G401.6 (cell line): Measurements from ENCODE around the gene WBP1.
"Not testable (repeated sequence)": the region's sequence is repeated elsewhere in the genome, so short reads cannot be mapped to it uniquely, and the experiment has no call there.

Source experiments
- FAIRE-seq: peaks from 2 replicates; lab custom pipeline; 2012; peaks lifted over from hg19 to GRCh38; lab: Jason Lieb, UNC

The WBP1 gene

DNA sequence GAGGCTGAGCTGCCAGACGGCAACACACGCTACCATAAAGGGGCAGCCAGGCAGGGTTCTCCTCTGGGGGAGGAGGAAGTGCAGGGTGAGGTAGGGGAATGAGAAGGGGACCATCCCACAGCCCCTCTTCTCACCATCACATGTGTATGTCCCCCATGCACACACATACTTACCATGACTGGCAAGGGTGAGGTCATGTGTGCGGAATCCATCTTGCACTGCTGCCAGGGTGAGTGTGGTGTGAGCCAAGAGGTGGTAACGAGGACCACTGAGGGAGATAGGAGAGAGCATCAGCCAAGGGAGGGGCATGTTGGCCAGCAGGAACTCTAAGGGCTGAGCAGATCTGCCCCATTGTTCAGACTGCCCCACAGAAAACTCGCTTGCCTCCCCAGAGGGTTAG, 29.6 kb upstream of the WBP1 start:
- FAIRE-seq: no peak

GRCh38 chr2:74429487-74430451, 28.5 kb upstream of the WBP1 start:
- FAIRE-seq: no peak

- no peak for FAIRE-seq
Measured at GRCh38 chr2:74430502-74430901, 27.7 kb upstream of the WBP1 start.

GRCh38 chr2:74436111-74436805, 22.0 kb upstream of the WBP1 start:
- FAIRE-seq: no peak

DNA sequence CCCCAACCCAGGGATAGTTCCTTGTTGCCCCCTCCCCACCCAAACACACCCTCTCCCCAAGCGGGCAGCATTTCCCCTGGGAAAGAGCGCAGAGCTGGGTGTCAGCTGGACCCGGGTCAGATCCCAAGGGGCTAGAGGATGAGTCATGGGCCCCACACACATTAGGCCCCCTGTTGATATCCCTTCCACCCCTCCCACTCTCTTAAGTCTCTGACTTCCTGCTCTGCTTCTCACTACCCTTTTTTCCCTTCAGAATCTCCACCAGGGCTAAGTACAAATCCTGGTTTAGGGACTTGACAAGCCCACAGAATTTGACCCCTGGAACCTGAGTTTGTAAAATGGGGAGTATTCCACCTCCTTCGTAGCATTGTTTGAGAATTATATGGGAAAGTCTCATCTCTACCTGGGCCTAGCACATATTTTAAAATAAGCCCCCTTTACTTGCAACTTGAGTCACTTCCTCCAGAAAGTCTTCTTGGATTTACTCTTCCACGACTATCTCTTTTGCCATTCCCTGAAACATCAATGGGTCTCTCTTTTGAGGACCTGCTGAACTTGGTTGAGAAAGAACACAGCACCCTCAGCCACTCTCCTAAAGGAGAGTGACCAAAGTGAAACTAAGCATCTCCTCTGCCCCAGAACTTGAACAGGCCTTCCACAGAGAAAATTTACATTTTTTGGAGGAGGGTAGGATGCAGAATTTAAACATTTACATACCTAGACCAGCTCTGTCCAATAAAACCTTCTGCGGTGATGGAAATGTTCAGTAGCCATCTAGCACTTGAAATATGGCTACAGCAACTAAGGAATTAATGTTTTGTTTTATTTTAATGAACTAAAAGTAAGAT, 21.2 kb upstream of the WBP1 start:
- no peak for FAIRE-seq

GRCh38 chr2:74438248-74438647, 20.0 kb upstream of the WBP1 start:
- no peak for FAIRE-seq

DNA sequence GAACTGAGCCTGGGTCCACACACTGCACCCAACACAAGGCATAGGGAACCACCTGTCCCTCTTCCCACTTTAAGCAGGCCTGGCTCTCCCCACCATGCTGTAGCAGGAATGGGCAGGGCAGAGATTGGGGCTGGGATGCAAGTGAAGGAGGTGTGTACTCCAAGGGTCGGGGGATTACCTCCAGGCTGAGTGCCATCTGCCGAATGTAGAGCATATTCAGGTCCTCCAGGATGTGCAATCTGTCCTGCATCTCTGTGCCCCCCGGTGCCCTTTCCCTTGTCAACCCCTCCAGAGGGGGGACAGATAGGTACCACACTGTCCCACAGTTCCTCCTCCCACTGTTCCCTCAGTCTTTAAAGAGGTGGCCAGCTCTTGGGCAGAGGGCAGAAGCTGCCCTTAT, 18.9 kb upstream of the WBP1 start:
- FAIRE-seq: no peak

DNA sequence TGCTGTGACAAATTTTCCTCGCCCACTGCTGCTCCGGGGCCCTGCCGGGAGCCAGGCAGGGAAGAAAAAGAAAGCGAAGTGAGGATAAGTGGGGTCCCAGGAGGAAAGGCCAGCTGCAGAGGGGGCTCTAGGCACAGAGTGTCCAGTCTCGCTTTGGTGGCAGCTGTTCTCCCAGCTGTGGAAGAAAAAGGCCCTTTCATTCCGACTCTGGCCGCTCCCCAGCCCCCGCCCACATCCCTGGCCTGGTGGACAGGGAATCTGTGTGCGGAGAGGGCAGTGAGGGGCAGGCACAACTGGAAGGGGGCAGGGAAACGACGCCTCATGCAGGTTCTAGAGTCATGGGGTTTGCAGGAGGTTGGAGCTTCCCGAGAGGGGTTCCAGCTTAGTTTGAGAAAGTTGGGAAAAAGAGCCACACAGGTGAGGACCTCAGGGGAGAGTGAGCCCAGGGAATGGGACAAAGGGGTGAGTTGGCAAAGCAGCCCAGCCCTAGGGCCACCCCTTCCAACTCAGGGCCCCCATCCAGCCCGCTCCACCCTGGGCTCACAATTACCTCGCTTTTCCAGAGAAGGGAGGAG, 18.3 kb upstream of the WBP1 start:
- no peak for FAIRE-seq

DNA sequence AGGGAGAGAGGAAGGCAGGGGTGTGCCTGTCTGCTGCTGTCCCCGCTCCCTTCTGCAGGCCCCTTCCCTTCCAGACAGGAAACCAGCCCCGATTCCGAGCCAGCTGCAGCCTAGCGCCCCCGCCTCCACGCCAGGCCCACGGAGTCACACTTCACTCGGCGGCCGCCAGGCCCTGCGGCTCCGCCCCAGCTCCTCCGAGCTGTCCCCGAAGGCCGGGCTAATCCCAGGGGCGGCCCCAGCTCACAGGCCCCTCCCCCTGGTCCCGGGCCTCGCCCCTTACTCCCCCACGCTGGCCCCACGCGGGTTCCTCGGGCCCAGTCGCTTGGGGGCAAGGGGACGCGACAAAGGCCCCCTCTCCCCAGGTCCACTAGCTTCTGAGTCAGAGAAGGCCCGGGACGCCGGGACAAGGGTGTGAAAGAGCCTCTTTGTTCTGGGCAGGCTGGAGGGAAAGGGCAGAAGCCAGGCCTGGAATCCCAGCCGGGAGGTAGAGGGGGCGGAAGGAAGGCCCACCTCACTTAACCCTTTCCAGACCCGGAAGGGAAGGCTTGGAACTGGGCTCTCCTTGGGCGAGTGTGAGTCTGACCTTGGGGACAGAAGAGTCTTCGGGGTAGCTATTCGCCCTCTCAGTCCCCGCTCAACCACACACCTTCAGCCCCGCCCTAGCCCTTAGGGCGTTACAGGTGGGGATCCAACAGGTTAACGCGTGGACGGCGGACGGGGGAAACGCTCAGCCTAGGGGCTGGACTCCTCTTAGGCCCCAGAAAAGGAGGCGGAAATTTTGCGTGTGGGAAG, 17.7 kb upstream of the WBP1 start:
- peak; percentile 85 for FAIRE-seq

DNA sequence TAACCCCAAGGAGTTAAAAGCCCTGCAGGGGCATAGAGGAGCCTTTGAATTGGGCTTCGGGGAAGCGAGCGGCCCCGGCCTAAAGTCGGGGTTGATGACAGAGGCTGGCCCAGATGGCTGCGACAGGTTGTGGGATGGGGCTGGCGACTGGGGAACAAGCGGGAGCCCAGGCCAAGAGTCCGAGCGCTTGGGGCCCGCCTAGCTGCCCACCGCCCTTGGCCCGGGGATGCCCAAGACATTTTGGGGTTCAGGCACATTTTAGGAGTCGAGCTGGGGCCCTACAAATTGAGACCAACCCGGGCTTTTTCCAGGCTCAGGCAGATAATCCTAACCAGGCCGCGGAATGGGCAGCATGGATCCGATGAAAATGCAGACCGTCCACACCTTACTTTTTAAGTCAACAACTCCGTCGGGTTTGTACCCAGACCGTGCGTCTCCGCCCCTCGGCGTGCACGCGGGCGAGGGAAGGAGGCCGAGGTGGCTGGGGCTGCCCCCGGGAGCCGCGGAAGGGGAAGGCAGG, 17.0 kb upstream of the WBP1 start:
- no peak for FAIRE-seq

DNA sequence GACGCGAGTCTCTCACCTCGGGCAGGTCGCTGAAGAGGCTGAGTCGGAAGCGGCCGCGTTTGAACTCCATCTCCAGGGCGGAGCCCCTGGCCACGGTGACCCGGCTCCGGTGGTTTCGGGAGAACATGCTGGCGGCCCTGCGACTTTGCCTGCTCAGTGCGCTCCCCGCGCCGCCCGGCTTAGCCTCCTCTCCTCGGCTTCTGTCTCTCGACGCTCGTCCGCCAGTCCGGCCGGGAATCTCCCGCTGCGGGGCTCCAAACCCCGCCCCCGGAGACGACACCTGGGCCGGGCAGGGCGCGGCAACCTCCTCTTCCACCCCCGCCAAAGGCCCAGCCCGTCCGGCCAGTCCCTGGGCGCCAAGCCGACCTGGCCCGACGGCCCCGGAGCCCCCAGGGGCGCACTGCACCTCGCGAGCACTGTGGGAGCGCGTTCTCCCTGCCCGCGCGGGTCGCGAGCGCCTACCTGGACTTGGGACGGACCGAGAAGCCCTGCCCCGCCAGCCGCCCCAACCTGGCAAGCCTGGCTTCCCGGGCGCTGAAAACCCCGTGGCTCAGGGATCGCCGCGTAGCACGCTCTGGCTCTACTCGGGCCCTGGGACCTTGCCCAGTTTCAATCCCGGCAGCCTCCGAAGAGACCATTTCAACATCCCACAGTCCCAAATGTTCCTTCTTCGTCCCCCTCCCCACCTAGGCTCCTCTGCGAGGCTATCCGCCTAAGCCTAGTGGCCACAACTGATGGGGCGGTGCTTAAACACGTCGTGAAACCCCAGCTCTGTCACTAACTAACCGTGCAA, 16.4 kb upstream of the WBP1 start, which contains the start of gene RTKN:
TSS of gene RTKN (minus strand) at position 248 of the 793 bp plus-strand sequence. CDS start at position 127, 121 bp downstream.
- peak; percentile 3 for FAIRE-seq

- not testable (repeated sequence) for FAIRE-seq
Measured at GRCh38 chr2:74442483-74443297, 15.5 kb upstream of the WBP1 start.

GRCh38 chr2:74444498-74445318, 13.5 kb upstream of the WBP1 start:
- no peak for FAIRE-seq

DNA sequence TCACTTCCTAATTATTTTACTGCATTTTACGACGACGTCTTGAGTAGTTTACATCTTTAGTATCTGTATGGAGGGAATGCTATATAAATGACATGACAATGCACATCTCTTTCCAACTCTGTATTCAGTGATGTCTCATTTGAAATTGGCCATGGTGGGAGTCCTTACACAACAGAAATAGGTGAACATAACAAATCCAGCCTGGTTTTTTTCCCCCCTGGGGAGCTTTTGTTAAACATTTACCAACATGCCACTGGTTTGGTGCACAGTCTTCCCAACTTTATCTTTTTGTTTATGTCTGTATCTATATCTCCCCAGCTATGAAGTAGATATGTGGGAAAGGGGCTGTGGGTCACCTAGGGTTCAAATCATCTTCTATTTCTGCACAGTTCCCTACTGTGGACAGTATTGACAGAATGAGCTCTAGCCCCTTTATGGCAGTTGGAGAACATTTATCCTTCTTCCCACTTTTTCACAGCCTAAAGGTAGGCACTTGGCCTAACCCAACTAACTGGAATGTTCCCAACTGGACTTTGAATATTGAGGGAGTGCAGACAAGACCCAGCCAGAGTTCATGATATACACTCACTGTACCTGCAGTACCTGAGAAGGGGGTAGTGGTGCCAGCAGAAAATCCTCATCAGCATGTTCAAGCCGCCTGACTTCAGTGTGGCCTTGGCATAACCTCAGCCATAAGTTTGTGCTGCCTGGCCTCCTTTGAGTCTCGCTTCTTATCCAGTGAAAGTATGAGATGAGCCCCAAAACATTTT, 10.8 kb upstream of the WBP1 start:
- FAIRE-seq: no peak

DNA sequence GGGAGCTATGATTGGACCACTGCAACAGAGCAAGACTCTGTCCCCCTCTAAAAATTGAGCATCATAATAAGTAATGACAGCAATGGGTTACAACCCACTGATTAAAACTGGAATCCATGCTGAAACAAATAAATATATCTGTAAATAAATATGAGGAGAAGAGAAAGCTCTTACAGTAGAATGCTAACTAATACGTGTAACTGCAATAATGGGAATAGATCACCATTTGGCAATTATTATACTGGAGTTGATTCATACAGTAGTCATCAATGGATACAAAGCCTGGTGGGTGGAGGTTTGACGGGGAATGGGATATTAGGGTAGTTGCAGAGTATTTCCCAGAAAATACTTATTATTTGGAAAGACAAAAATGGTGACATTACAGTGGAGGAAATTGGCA, 9.5 kb upstream of the WBP1 start:
- no peak for FAIRE-seq

- no peak for FAIRE-seq
Measured at GRCh38 chr2:74450570-74451190, 7.6 kb upstream of the WBP1 start.
